Gastrocnemius medialis (tissue), 4 donors: ENCODE results near the gene BPIFB6. TPM values are rescaled to one million over a fixed set of nuclear protein-coding genes. Genes with fewer than 3 reads are reported as not detected.

Experiments used
- ATAC-seq, 2 donors: fragments of 150-250 bp; one replicate each; pipeline ENCODE4 v1.9.1; 2016
- DNase-seq, 2 donors: peaks; one replicate each; pipeline ENCODE4 v3.0.0-alpha.2; 2019
- H3K27ac ChIP-seq, 4 donors: fragments of 200-600 bp; sonication (generic); 1 replicate in 1 of 4; 2 replicates in 3 of 4; pipeline ENCODE4 v1.5.1; 2016 to 2018; ENCODE audit warnings: mild to moderate bottlenecking in 2 of 4, moderate library complexity in 1 of 4
- H3K27me3 ChIP-seq, 3 donors: fragments of 200-600 bp; sonication (generic) in 2 of 3; 1 replicate in 1 of 3; 2 replicates in 2 of 3; pipeline versions ENCODE4 v1.5.1 to v1.6.0; 2016 to 2019; ENCODE audit warnings: mild to moderate bottlenecking in 1 of 3, moderate library complexity in 1 of 3
- H3K36me3 ChIP-seq, 2 donors: fragments of 200-600 bp; sonication (generic) in 1 of 2; one replicate each; pipeline ENCODE4 v1.5.1; 2017 to 2018
- H3K4me1 ChIP-seq, 2 donors: fragments of 200-600 bp; sonication (generic) in 1 of 2; one replicate each; pipeline ENCODE4 v1.5.1; 2016 to 2017; ENCODE audit warnings: mild to moderate bottlenecking in 2 of 2
- H3K4me3 ChIP-seq, 4 donors: fragments of 200-600 bp; sonication (generic) in 3 of 4; 1 replicate in 1 of 4; 2 replicates in 3 of 4; pipeline ENCODE4 v1.5.1; 2016 to 2019; ENCODE audit warnings: mild to moderate bottlenecking in 2 of 4
- H3K9me3 ChIP-seq, 3 donors: fragments of 200-600 bp; sonication (generic) in 2 of 3; 1 replicate in 1 of 3; 2 replicates in 2 of 3; pipeline ENCODE4 v1.5.1; 2016 to 2019
- POLR2A ChIP-seq, 2 donors: fragments of 450-650 bp; IDR thresholded peaks; one replicate each; pipeline ENCODE4 v1.6.1; 2017; ENCODE audit warnings: antibody characterized with exemption in 2 of 2, mild to moderate bottlenecking in 2 of 2, moderate library complexity in 2 of 2
- in situ Hi-C, 4 donors: fragments of 200-750 bp; cut with MboI; loops; one replicate each; pipeline versions ENCODE4 v1.15.0 to v1.8.0; 2017; ENCODE audit warnings: low sequenced_read_pairs in 4 of 4
- intact Hi-C: fragments of 100-400 bp; cut with DNase I; formaldehyde crosslinking; loops from one replicate; pipeline ENCODE4 v1.15.1; 2023; ENCODE audit warnings: low total_unique reads
- total RNA-seq, 4 donors: library from RNA; depleted of rRNA; stranded (reverse); fragments of >200 nt; gene quantifications; one replicate each; pipeline versions ENCODE4 v1.1.0 to v1.2.3, GENCODE V29; 2016
- TF ChIP-seq, protein P1 (sequence below), 5 experiments: fragments of 450-650 bp in 3 of 5; fragments of 200-600 bp in 2 of 5; sonication (generic) in 2 of 5; IDR thresholded peaks in 4 of 5; conservative IDR thresholded peaks in 1 of 5; 1 replicate in 4 of 5; 2 replicates in 1 of 5; pipeline ENCODE4 v1.5.1; 2016 to 2019; ENCODE audit warnings: antibody characterized with exemption in 5 of 5, mild to moderate bottlenecking in 3 of 5, moderate library complexity in 3 of 5

BPIFB6 gene, protein sequence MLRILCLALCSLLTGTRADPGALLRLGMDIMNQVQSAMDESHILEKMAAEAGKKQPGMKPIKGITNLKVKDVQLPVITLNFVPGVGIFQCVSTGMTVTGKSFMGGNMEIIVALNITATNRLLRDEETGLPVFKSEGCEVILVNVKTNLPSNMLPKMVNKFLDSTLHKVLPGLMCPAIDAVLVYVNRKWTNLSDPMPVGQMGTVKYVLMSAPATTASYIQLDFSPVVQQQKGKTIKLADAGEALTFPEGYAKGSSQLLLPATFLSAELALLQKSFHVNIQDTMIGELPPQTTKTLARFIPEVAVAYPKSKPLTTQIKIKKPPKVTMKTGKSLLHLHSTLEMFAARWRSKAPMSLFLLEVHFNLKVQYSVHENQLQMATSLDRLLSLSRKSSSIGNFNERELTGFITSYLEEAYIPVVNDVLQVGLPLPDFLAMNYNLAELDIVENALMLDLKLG
- total RNA-seq, result not detected

DNA sequence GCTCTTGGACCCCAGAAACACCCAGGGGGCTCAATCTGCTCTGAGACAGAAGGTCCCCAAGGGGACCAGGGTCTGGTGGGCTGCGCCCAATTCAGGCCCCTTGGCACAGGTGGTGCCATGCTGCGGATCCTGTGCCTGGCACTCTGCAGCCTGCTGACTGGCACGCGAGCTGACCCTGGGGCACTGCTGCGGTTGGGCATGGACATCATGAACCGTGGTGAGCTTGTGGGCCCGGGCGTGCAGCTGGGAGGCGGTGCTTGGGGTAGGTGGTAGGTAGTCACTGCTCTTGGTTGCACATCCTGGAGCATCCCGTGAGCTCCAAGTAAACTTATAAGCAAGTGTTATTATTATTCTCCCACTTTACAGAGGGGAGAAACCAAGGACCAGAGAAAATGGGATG is at the start of gene BPIFB6:
BPIFB6 (plus strand) TSS at position 118 of the 400 bp plus-strand sequence; CDS start at position 118, 0 bp downstream.
- no peak for DNase-seq
- Histone ChIP-seq H3K27ac (no peak within 1 kb of the TSS), H3K27me3 (peaks cover 0 to 6% (median 0%) of the 10 kb centered on the region in 3 donors), H3K36me3 (no peaks in the 10 kb centered on the region), H3K4me3 (no peak within 1 kb of the TSS), H3K4me1 (no peaks in the 10 kb centered on the region), H3K9me3 (no peaks in the 10 kb centered on the region)
- intact Hi-C loops (no loop called here), in situ Hi-C loops (no loop called here)
- TF ChIP-seq POLR2A (IDR thresholded peaks at IDR 0.05), result no peak
- TF ChIP-seq, protein P1, sequence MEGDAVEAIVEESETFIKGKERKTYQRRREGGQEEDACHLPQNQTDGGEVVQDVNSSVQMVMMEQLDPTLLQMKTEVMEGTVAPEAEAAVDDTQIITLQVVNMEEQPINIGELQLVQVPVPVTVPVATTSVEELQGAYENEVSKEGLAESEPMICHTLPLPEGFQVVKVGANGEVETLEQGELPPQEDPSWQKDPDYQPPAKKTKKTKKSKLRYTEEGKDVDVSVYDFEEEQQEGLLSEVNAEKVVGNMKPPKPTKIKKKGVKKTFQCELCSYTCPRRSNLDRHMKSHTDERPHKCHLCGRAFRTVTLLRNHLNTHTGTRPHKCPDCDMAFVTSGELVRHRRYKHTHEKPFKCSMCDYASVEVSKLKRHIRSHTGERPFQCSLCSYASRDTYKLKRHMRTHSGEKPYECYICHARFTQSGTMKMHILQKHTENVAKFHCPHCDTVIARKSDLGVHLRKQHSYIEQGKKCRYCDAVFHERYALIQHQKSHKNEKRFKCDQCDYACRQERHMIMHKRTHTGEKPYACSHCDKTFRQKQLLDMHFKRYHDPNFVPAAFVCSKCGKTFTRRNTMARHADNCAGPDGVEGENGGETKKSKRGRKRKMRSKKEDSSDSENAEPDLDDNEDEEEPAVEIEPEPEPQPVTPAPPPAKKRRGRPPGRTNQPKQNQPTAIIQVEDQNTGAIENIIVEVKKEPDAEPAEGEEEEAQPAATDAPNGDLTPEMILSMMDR (IDR thresholded peaks at IDR 0.05 in 4 of 5, conservative IDR thresholded peaks at IDR 0.05 in 1 of 5), result no peak
- no peak for ATAC-seq

DNA sequence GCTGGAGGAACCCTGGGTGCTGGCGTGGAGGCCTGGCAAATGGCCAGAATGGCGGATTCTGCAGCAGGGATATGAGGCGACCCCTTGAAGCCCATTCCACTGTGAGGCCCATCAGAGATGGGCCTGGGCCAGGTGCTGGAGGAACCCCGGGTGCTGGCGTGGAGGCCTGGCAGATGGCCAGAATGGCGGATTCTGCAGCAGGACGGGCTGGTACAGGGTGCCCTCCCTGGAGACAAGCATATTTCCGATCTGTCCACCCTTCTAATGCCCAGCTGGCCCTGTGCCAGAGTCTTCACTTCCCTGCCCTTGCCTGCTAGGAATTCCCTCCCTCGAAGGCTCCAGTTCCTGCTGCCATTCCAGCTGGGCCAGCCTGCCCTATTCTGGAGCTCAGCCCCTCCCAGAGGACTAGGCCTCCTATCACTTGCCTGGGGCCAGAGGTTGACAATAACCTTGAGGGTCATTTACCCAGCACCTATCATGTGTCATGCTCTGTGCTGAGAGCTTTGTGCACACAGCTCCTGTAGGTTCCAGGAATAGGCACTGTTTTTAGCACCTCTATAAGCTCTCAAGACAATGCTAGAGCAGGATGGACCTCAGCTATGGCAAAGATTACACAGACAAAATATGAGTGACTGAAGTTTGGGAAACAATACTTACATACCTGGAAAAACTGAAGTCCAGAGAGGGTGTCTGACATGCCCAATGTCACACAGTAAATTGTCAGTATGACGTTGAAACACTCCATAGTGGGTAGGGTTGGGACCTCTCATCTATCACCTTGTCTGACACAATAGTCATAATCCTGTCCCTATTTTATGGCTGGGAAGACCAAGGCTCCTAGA is 48.6 kb upstream of the BPIFB6 start:
- in situ Hi-C loops (no loop called here), intact Hi-C loops (no loop called here)
- no peak for TF ChIP-seq POLR2A (IDR thresholded peaks at IDR 0.05)
- TF ChIP-seq, protein P1 (IDR thresholded peaks at IDR 0.05 in 4 of 5, conservative IDR thresholded peaks at IDR 0.05 in 1 of 5), result no peak
- Histone ChIP-seq H3K36me3 (no peaks in the 10 kb centered on the region), H3K27ac (no peak overlapping the region), H3K27me3 (no peaks in the 10 kb centered on the region), H3K9me3 (no peaks in the 10 kb centered on the region), H3K4me3 (no peak overlapping the region), H3K4me1 (no peaks in the 10 kb centered on the region)
- no peak for DNase-seq
- no peak for ATAC-seq

DNA sequence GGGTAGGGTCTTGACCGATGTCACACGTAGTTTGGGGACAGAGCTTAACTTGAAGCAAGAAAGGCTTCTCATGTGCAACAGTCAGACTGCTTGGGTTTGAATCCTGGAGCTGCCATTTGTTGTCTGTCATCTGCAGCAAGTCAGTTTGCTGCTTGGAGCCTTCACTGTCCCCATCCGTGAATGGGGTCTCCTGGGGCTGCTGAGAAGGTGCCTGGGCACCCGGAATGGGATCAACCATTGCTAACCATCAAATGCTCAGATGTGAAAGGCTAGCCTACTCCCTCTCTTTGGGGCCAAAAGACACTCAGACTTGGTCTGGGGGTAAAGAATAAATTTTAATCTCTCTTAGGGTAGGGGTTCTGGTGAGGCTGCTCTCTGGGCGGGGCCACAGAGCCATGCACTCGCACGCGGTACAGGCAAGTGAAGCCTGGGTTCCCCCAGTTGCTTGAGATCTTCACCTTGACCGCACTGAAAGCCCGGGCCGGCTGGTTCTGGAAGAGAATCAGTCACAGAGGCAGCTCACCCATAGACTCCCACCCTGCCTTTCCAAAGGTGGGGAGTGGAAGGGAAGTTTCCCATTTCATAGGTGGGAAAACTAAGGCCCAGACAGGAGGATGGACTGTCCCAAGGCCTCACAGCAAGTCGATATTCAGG is 47.9 kb upstream of the BPIFB6 start:
- Histone ChIP-seq H3K36me3 (no peaks in the 10 kb centered on the region), H3K27ac (no peak overlapping the region), H3K4me1 (no peaks in the 10 kb centered on the region), H3K27me3 (no peaks in the 10 kb centered on the region), H3K4me3 (no peak overlapping the region), H3K9me3 (no peaks in the 10 kb centered on the region)
- intact Hi-C loops (no loop called here), in situ Hi-C loops (no loop called here)
- ATAC-seq, result no peak
- no peak for DNase-seq
- TF ChIP-seq, protein P1 (IDR thresholded peaks at IDR 0.05 in 4 of 5, conservative IDR thresholded peaks at IDR 0.05 in 1 of 5), result no peak
- TF ChIP-seq POLR2A (IDR thresholded peaks at IDR 0.05), result no peak

DNA sequence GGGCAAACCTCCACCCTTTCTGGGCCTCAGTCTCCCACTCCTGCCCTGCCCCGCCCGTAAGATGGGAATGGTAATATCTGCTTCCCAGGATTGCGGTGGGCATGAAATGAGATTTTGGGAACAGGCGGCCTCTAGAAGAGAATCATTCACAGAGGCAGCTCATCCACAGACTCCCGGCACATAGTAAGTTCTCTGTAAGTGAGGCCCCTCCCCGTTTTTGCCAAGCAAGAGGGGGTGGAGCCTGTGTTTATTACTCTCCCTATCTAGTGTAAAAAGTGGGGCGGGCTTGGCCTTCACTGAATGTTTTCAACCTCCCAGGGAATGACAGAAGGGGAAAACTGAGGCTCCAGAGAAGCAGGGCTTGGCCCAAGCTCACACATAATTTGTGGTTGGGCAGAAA is 47.3 kb upstream of the BPIFB6 start:
- Histone ChIP-seq H3K4me1 (no peaks in the 10 kb centered on the region), H3K27me3 (no peaks in the 10 kb centered on the region), H3K4me3 (no peak overlapping the region), H3K36me3 (no peaks in the 10 kb centered on the region), H3K9me3 (no peaks in the 10 kb centered on the region), H3K27ac (no peak overlapping the region)
- intact Hi-C loops, result no loop called here
- DNase-seq, result no peak
- TF ChIP-seq, protein P1 (IDR thresholded peaks at IDR 0.05 in 4 of 5, conservative IDR thresholded peaks at IDR 0.05 in 1 of 5), result no peak
- TF ChIP-seq POLR2A (IDR thresholded peaks at IDR 0.05), result no peak
- no peak for ATAC-seq
- in situ Hi-C loops, result no loop called here
